Stromal cell of bone marrow (primary cell): Measurements from ENCODE around the gene GPR137C.

ENCODE experiments used
- DNase-seq: peaks from one replicate; pipeline ENCODE4 v3.0.0-alpha.2; 2012; ENCODE audit warnings: low read depth

Gene GPR137C

DNA sequence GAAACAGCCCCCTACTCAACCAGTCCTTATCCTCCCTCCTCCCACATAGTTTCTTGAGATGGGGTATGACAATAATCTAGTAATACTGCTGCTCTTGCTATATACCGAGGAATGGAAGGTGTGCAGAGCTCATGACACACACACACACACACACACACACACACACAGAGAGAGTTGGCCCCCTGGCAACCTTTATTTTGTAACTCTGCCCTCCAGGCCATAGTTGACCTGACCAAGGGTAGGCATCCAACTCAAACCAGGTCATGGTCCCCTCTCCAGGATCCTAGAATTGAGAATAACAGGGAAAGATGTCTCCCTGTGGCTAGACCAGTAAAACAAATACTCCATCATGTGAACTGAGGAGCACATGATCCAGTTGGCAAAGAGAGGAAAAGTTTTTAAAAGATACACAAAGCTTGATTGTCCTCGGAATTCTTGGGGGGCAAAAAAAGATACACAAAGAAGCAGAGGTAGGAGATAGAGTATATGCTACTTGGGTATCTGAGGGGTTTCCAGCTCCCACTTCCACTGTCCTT is 131.4 kb downstream of the GPR137C start:
- DNase-seq, result no peak

GRCh38 chr14:52686176-52686575 is 133.5 kb downstream of the GPR137C start:
- DNase-seq, result no peak
